IMR-90 (cell line): ENCODE results near the gene IL17REL.

Source experiments
- BHLHE40 ChIP-seq: fragments of 150-350 bp; IDR thresholded peaks from 2 replicates; pipeline ENCODE4 v1.6.1; 2016; ENCODE audit warnings: mild to moderate bottlenecking, low read depth, low read length
- CHD1 ChIP-seq: IDR thresholded peaks from 2 replicates; pipeline ENCODE4 v1.6.1; 2012; ENCODE audit warnings: low read depth, low read length, improper control_type of control experiment
- CTCF ChIP-seq: conservative IDR thresholded peaks from 2 replicates; pipeline ENCODE4 v1.5.1; 2012; ENCODE audit warnings: mild to moderate bottlenecking, low read depth, low read length, improper control_type of control experiment
- MAFK ChIP-seq: IDR thresholded peaks from 2 replicates; pipeline ENCODE4 v1.6.1; 2012; ENCODE audit warnings: low read depth, low read length, improper control_type of control experiment
- MAZ ChIP-seq: IDR thresholded peaks from 2 replicates; pipeline ENCODE4 v1.6.1; 2012; ENCODE audit warnings: low read depth, mild to moderate bottlenecking, low read length, improper control_type of control experiment, moderate library complexity, borderline replicate concordance
- POLR2A ChIP-seq: IDR thresholded peaks from 2 replicates; pipeline ENCODE4 v1.6.1; 2012; ENCODE audit warnings: mild to moderate bottlenecking, low read depth, low read length
- RCOR1 ChIP-seq: IDR thresholded peaks from 2 replicates; pipeline ENCODE4 v1.6.1; 2012; ENCODE audit warnings: mild to moderate bottlenecking, low read length, improper control_type of control experiment; ENCODE audit not compliant: insufficient replicate concordance

DNA sequence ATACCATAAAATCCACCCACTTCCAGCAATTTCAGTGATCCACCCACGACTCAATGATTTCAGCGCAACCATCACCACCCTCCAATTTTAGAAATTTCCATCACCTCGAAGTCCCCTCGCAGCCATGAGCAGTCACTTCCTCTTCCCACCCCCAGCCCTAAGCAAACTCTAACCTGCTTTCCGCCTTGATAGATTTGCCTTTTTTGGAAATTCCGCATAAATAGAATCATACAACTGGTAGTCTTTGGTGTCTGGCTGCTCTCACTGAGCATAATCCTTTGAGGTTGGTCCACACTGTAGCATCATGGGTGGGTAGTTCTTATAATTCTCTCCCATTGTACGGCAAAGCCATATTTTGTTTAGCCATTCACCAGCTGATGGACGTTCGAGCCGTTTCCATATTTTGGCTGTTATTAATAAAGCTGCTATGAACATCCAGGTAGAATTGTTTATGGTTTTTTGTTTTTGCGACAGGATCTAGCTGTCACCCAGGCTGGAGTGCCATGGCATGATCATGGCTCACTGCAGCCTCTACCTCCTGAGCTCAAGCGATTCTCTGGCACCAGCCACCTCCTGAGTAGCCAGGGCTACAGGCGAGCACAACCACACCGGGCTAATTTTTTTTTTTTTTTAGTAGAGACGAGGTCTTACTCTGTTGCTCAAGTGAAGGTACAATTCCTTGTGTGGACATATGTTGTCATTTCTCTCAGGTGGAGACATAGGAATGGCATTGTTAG is 36.0 kb downstream of the IL17REL start:
- TF ChIP-seq POLR2A: no peak
- TF ChIP-seq CTCF: no peak
- TF ChIP-seq RCOR1: no peak
- TF ChIP-seq BHLHE40: no peak
- TF ChIP-seq MAFK: no peak
- TF ChIP-seq MAZ: no peak
- no peak for TF ChIP-seq CHD1
